Activated CD8-positive, alpha-beta memory T cell treated with anti-CD3 and anti-CD28 coated beads, Interleukin-2, amount 50 U/mL, for 4 hours (primary cell): Measurements from ENCODE around the gene PDXP.
"Not testable (repeated sequence)": the region's sequence is repeated elsewhere in the genome, so short reads cannot be mapped to it uniquely, and the experiment has no call there.

Experiments used
- DNase-seq: peaks from one replicate; pipeline ENCODE4 v3.0.0-alpha.2; 2020

Gene PDXP

GRCh38 chr22:37650463-37651136 lies 7.9 kb upstream of the PDXP start:
- DNase-seq: no peak

GRCh38 chr22:37654563-37655251 lies 3.8 kb upstream of the PDXP start:
- DNase-seq: no peak

- DNase-seq: no peak
Observed at GRCh38 chr22:37655252-37655563, 3.3 kb upstream of the PDXP start.

- DNase-seq: not testable (repeated sequence)
Observed at GRCh38 chr22:37656583-37656982, 1.9 kb upstream of the PDXP start.

DNA sequence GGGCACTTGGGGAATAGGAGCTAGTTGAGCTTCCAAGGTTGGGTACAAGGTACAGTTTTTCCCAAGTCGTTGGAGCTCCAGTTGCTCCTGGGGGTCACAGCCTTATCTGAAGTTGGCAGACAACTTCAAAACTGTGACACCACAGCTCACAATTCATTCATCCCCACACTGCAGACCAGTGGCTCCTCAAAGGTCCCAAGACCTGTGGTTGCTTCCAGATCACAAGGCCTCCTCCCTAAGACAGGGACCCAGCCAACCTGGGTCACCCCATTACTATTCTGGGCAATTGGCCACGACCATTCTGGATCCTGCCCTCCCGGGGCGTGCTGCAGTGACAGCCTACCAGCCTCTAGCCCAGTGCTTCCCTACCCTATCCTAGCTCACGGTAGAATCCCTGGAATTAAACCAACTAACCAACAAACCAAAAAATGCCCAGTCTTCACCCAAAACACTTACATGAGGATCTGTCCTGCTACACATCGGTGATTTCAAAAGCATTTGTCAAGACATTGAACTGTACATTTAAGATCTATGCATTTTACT lies 862 bp upstream of the PDXP start:
- no peak for DNase-seq

DNA sequence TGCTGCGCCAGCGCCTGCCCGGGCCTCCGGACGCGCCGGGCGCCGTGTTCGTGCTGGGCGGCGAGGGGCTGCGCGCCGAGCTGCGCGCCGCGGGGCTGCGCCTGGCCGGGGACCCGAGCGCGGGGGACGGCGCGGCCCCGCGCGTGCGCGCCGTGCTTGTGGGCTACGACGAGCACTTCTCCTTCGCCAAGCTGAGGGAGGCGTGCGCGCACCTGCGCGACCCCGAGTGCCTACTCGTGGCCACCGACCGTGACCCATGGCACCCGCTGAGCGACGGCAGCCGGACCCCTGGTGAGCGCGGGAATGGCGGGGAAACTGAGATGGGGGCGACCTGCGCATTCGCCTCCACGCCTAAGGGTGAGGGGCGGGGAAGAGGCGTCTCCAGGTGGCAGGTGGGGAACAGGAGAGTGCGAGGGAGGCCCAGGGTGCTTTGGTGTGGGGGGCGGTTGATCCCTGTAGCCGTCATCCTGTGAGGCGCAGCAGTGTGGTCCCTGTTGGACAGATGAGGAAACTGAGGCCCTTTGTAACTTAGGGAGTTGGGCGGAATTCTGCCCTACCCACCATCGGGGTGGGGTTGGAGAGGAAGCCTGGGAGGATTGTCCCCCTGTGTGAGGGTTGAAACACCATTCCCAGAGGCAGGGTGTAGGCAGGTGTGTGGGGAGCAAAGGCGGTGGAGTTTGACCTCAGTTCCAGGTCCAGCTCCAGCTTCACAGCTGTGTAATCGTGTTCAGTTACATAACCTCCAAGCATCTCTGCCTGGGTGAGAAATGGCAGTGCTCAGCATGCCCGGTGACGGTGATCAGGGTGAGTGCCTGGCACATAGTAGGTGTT lies 758 bp downstream of the PDXP start:
- DNase-seq: peak; percentile 40

DNA sequence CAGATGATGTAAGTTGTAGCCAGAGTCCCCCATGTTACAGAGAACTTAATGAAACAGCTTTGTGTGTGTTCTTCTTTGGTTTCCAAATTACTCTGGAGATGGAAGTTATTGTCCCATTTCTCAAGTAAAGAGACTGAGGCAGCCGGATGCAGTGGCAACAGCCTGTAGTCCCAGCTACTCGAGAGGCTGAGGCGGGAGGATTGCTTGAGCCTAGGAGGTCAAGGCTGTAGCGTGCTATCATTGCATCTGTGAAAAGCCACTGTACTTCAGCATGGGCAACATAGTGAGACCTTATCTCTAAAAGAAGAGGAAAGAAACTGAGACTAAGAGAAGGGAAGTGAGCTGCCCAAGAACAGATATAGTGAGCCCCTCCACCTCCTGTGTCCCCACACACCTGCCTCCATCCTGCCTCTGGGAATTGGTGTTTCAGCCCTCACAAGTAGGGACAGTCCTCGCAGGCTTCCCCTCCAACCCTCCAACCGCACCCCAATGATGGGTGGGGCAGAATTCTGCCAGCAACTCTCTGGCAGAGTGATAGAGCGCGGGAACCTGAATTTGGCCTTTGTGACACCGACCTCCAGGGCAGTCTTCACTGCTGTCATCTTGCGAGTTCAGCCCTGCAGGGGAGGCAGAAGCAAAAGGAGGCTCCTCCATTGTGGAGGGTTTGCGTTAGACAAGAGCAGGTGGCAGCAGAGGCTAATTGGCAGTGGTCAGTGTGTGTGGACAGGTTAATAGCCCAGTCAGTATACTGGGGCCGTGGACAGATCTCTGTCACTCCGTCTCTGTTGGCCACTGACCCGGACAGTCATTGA lies 1.6 kb downstream of the PDXP start:
- DNase-seq: no peak

DNA sequence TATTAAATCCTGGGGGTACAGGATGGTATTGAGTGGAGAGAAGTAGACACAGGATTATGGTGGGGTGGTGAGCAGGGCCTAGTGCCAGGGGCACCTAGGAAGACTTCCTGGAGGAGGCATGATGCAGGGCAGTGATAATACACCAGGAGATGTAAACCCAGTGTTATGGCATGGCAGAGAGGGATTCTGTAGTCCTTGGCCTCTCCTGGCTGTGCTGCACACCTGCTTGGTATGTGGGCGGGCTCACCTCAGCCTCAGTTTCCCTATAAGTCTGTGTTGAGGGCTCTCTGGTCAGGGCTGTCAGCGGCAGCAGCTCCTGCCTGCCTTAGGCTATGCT lies 2.2 kb downstream of the PDXP start:
- DNase-seq: no peak

GRCh38 chr22:37661160-37661924 lies 2.8 kb downstream of the PDXP start:
- peak; percentile 44 for DNase-seq

DNA sequence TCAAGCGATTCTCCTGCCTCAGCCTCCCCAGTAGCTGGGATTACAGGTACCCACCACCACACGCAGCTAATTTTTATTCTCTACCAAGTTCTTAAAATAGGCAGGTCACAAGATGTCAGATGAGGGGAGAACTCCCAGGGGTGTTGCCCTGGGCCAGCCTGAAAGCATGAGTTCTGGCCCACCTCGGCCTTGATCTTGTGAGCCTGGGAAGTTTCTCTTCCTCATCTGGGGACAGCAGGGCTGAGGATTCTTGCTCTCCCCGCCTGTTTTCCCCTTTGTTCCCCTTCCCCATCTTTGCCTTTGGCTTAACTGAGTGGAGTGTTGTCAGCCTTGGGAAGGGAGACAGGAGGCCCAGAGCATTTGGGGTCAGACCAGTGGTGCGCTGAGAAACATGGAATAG lies 3.5 kb downstream of the PDXP start:
- DNase-seq: no peak

DNA sequence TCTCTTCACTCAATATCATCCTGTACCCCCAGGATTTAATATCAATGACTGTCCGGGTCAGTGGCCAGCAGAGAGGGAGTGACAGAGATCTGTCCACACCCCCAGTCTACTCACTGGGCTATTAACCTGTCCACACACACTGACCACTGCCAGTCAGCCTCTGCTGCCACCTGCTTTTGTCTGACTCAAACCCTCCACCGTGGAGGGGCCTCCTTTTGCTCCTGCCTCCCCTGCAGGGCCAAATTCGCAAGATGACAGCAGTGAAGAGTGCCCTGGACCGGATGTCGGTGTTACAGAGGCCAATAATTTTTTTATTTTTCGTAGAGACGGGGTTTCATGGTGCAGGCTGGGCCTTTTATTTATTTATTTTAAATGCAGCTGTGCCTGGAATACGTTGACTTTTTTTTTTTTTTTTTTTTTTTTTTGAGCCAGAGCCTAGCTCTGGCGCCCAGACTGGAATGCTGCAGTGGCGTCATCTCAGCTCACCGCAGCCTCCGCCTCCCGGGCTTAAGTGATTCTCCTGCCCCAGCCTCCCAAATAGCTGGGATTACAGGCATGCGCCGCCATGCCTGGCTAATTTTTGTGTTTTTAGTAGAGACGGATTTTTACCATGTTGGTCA lies 5.1 kb downstream of the PDXP start:
- DNase-seq: no peak

DNA sequence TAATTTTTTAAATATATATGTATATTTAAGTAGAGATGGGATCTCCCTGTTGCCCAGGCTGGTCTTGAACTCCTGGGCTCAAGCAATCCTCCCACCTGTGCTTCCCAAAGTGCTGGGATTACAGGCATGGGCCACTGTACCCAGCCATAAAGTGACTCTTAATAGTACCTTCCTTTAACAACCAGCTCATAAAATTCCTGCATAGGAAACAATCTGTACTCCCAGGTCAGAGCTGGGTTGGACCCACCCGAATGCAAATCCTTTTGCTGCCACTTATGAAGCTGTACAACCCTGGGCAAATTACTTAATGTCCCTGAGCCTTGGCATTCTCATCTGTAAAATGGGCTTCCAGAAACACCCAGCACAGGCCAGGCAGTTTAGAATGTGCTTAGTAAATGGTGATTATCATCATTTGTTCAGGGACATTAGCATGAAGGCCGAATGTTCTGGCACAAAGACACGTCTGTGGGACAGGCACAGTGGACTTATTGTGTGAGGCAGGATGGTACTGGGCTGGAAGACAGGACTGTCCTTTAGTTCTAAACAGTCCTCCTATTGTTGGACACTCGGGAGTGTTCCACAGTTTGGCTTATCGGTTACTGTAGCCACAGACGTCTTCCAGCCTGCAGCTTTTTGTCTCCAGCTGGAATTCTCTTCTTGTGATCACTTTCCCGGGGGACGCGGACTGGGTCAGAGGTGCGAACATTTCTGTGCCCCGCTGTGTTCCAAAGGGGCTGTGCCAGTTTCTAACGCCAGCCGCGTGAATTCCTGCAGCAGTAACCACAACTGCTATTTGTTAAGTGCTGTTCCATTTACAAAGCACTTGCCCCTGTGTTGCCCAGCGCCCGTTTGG lies 6.0 kb downstream of the PDXP start:
- no peak for DNase-seq

DNA sequence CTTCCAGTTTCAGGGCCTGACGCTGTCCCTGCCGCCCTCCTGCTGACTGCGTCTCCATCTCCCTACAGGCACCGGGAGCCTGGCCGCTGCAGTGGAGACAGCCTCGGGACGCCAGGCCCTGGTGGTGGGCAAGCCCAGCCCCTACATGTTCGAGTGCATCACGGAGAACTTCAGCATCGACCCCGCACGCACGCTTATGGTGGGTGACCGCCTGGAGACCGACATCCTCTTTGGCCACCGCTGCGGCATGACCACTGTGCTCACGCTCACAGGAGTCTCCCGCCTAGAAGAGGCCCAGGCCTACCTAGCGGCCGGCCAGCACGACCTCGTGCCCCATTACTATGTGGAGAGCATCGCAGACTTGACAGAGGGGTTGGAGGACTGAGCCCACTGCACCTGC lies 7.0 kb downstream of the PDXP start:
- DNase-seq: no peak

GRCh38 chr22:37669586-37669985 lies 11.1 kb downstream of the PDXP start:
- no peak for DNase-seq

- DNase-seq: no peak
Observed at GRCh38 chr22:37672206-37672919, 13.8 kb downstream of the PDXP start.

- DNase-seq: no peak
Observed at GRCh38 chr22:37672920-37673455, 14.5 kb downstream of the PDXP start.

- no peak for DNase-seq
Observed at GRCh38 chr22:37674248-37674647, 15.7 kb downstream of the PDXP start.

- peak; percentile 50 for DNase-seq
Observed at GRCh38 chr22:37674951-37675929, 16.7 kb downstream of the PDXP start, which contains the start of gene LGALS1. Gene LGALS1 (plus strand): TSS chr22:37675636. CDS start chr22:37675703, 67 bp downstream.
